Neural progenitor cell (in vitro differentiated cells): Measurements from ENCODE around the gene DLG4. TPM values are rescaled to one million over a fixed set of nuclear protein-coding genes. Genes with fewer than 3 reads are reported as not detected.
A peak's percentile ranks its signal among the peaks of the same experiment; 100 is the strongest.

Experiments used
- DNase-seq: peaks from one replicate; pipeline ENCODE4 v3.0.0-alpha.2; 2016; ENCODE audit warnings: low spot score
- H2AFZ ChIP-seq: fragments of 200-600 bp; sonication (generic); replicated peaks from 2 replicates; pipeline ENCODE4 v1.6.1; 2016; ENCODE audit warnings: antibody characterized with exemption
- H3F3A ChIP-seq: fragments of 200-600 bp; sonication (generic); 2 replicates; pipeline ENCODE4 v1.6.1; 2016; ENCODE audit warnings: antibody characterized with exemption, low read depth
- H3K27ac ChIP-seq: fragments of 200-600 bp; sonication (generic); 2 replicates; pipeline ENCODE4 v1.5.1; 2016; ENCODE audit warnings: mild to moderate bottlenecking
- H3K27me3 ChIP-seq: fragments of 200-600 bp; sonication (generic); 2 replicates; pipeline ENCODE4 v1.6.1; 2016; ENCODE audit warnings: mild to moderate bottlenecking, moderate library complexity
- H3K36me3 ChIP-seq: fragments of 200-600 bp; sonication (generic); 2 replicates; pipeline ENCODE4 v1.5.1; 2016
- H3K4me1 ChIP-seq: fragments of 200-600 bp; sonication (generic); 2 replicates; pipeline ENCODE4 v1.6.1; 2016; ENCODE audit warnings: mixed run types
- H3K4me2 ChIP-seq: fragments of 200-600 bp; sonication (generic); 2 replicates; pipeline ENCODE4 v1.6.1; 2016
- H3K4me3 ChIP-seq: fragments of 200-600 bp; sonication (generic); 2 replicates; pipeline ENCODE4 v1.5.1; 2016
- H3K79me2 ChIP-seq: fragments of 200-600 bp; sonication (generic); 2 replicates; pipeline ENCODE4 v1.6.1; 2016; ENCODE audit warnings: low read depth
- H3K9ac ChIP-seq: fragments of 200-600 bp; sonication (generic); 2 replicates; pipeline ENCODE4 v1.6.1; 2016
- H3K9me3 ChIP-seq: fragments of 200-600 bp; sonication (generic); 2 replicates; pipeline ENCODE4 v1.5.1; 2016; ENCODE audit warnings: low read depth
- H4K20me1 ChIP-seq: fragments of 200-600 bp; sonication (generic); 2 replicates; pipeline ENCODE4 v1.6.1; 2016; ENCODE audit warnings: low read depth
- H3K27ac Mint-ChIP-seq: 3 replicates; pipeline ENCODE4 v1.8.0; 2021; ENCODE audit warnings: mixed read lengths
- H3K27me3 Mint-ChIP-seq: 2 replicates; pipeline ENCODE4 v1.8.0; 2022; ENCODE audit warnings: low read depth, mild to moderate bottlenecking, inconsistent platforms, moderate library complexity, mixed read lengths; ENCODE audit not compliant: insufficient read depth
- H3K36me3 Mint-ChIP-seq: 3 replicates; pipeline ENCODE4 v1.8.0; 2021; ENCODE audit warnings: mixed read lengths
- H3K4me1 Mint-ChIP-seq: 3 replicates; pipeline ENCODE4 v1.8.0; 2021; ENCODE audit warnings: mixed read lengths
- H3K4me3 Mint-ChIP-seq: 3 replicates; pipeline ENCODE4 v1.8.0; 2021; ENCODE audit warnings: mild to moderate bottlenecking, moderate library complexity, mixed read lengths
- H3K9me3 Mint-ChIP-seq: 3 replicates; pipeline ENCODE4 v1.8.0; 2020; ENCODE audit warnings: mixed read lengths
- CTCF ChIP-seq: fragments of 200-600 bp; sonication (generic); IDR thresholded peaks from 2 replicates; pipeline ENCODE4 v1.5.1; 2017; ENCODE audit warnings: antibody characterized with exemption, mild to moderate bottlenecking
- EZH2 ChIP-seq: fragments of 200-600 bp; sonication (generic); IDR thresholded peaks from 2 replicates; pipeline ENCODE4 v1.6.1; 2017; ENCODE audit warnings: antibody characterized with exemption, mild to moderate bottlenecking, moderate library complexity
- EZH2phosphoT487 ChIP-seq: fragments of 200-600 bp; sonication (generic); IDR thresholded peaks from 2 replicates; pipeline ENCODE4 v1.6.1; 2017; ENCODE audit warnings: antibody characterized with exemption
- total RNA-seq: library from RNA; depleted of rRNA; stranded (reverse); fragments of >200 nt; gene quantifications from 2 replicates; pipeline ENCODE4 v1.2.3, GENCODE V29; 2015; ENCODE audit warnings: low replicate concordance

Gene DLG4
- total RNA-seq, 1 donor from 2014 or later, result 23.5 TPM

- H3K9me3 Mint-ChIP-seq, result no peaks in the 10 kb centered on the region
- peak overlapping the region; percentile 95 for H3K27ac Mint-ChIP-seq
- Histone ChIP-seq H3K27ac (peak overlapping the region; percentile 98), H3K4me3 (peak overlapping the region; percentile 61), H3K9ac (peak overlapping the region; percentile 72), H4K20me1 (peaks cover 34% of the 10 kb centered on the region), H3K36me3 (peaks cover 3% of the 10 kb centered on the region), H3K4me2 (peak overlapping the region; percentile 100), H3K9me3 (no peaks in the 10 kb centered on the region), H3K4me1 (peaks cover 16% of the 10 kb centered on the region), H2AFZ (no peak overlapping the region), H3K27me3 (no peaks in the 10 kb centered on the region), H3K79me2 (peaks cover 61% of the 10 kb centered on the region), H3F3A (peaks cover 18% of the 10 kb centered on the region)
- H3K27me3 Mint-ChIP-seq, result peaks cover 12% of the 10 kb centered on the region
- TF ChIP-seq EZH2phosphoT487, result no peak
- no peak for TF ChIP-seq CTCF
- TF ChIP-seq EZH2, result no peak
- H3K36me3 Mint-ChIP-seq, result peaks cover 22% of the 10 kb centered on the region
- peak; percentile 38 for DNase-seq
- H3K4me1 Mint-ChIP-seq, result peaks cover 34% of the 10 kb centered on the region
- peak overlapping the region; percentile 89 for H3K4me3 Mint-ChIP-seq
Measured at GRCh38 chr17:7250695-7251627, 31.3 kb upstream of the DLG4 start.

DNA sequence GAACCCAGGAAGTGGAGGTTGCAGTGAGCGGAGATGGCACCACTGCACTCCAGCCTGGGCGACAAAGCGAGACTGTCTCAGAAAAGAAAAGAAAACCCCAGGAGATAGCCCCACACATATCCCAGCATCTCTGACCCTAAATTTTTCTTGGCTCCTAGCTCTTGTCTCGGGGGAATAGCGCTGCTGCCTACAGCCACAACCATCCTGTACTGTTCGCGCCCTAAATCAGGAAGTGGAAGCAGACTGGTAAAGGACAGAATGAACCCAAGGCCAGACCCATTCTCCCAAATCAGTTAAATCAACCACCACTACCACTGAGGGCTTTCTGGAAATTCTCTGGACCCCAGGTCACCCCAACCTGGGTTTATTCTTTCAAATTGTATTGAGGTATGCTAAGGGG lies 30.2 kb upstream of the DLG4 start:
- Mint-ChIP-seq H3K27me3 (peaks cover 12% of the 10 kb centered on the region), H3K36me3 (peaks cover 23% of the 10 kb centered on the region), H3K27ac (peak overlapping the region; percentile 53), H3K4me3 (peak overlapping the region; percentile 89), H3K4me1 (peaks cover 34% of the 10 kb centered on the region), H3K9me3 (no peaks in the 10 kb centered on the region)
- no peak overlapping the region for H3K27ac ChIP-seq
- peaks cover 16% of the 10 kb centered on the region for H3K4me1 ChIP-seq
- H3K9me3 ChIP-seq, result no peaks in the 10 kb centered on the region
- no peak for DNase-seq
- H3K79me2 ChIP-seq, result peaks cover 61% of the 10 kb centered on the region
- no peak overlapping the region for H3K9ac ChIP-seq
- no peak overlapping the region for H2AFZ ChIP-seq
- no peaks in the 10 kb centered on the region for H3K27me3 ChIP-seq
- H4K20me1 ChIP-seq, result peaks cover 34% of the 10 kb centered on the region
- H3K36me3 ChIP-seq, result peaks cover 3% of the 10 kb centered on the region
- H3K4me3 ChIP-seq, result peak overlapping the region; percentile 61
- TF ChIP-seq EZH2 (no peak), EZH2phosphoT487 (no peak), CTCF (no peak)
- H3F3A ChIP-seq, result peaks cover 22% of the 10 kb centered on the region
- peak overlapping the region; percentile 100 for H3K4me2 ChIP-seq

DNA sequence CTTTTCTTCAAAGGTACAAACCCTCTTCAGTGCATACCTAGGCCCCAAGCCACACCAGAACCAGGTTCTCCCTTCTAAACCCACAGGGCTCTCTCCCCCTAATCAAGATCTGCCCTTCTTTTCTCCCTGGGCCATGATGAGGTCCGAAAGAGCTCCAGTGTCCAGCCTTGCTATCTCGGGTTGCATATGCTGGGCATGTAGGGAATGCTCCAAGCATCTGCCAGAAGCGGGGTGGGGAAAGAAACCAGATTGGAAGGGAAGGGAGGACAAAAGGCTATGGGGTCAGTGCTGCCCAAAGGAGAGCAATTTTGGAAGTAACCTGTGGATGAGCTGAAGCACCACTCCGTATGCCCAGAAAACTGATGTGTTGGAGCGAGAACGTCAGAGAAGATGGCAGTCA lies 29.6 kb upstream of the DLG4 start:
- Histone ChIP-seq H3K4me2 (peak overlapping the region; percentile 100), H3K9me3 (no peaks in the 10 kb centered on the region), H3K4me1 (peaks cover 16% of the 10 kb centered on the region), H3K27ac (no peak overlapping the region), H4K20me1 (peaks cover 34% of the 10 kb centered on the region), H3F3A (peaks cover 28% of the 10 kb centered on the region), H3K4me3 (no peak overlapping the region), H3K79me2 (peaks cover 61% of the 10 kb centered on the region), H2AFZ (no peak overlapping the region), H3K9ac (peak overlapping the region; percentile 24), H3K36me3 (peaks cover 2% of the 10 kb centered on the region), H3K27me3 (no peaks in the 10 kb centered on the region)
- H3K36me3 Mint-ChIP-seq, result peaks cover 25% of the 10 kb centered on the region
- no peaks in the 10 kb centered on the region for H3K9me3 Mint-ChIP-seq
- peaks cover 12% of the 10 kb centered on the region for H3K27me3 Mint-ChIP-seq
- peak overlapping the region; percentile 89 for H3K4me3 Mint-ChIP-seq
- no peak overlapping the region for H3K27ac Mint-ChIP-seq
- H3K4me1 Mint-ChIP-seq, result peaks cover 34% of the 10 kb centered on the region
- no peak for DNase-seq
- TF ChIP-seq CTCF, result no peak
- no peak for TF ChIP-seq EZH2phosphoT487
- no peak for TF ChIP-seq EZH2
